ENCODE measurements around the gene OR11H7.

DNA sequence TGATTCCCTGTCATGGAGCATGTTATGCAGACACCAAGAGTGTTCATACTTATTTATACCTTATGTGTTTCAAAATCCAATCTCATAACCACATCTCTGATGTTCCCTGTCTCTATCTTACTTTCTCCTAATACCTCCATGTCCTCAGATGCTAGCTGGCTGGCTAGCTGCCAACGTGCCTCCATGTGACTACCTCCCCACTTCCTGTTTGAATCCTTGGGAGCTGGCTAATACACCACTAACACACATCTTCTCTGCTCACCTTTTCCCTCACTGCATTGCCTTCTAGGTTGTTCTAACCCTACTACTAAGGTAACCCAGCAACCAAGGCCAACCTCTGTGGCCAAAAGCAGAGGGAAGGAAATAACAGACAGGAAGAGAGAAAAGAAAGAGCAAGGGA is 49.6 kb downstream of the OR11H7 start:
- TF ChIP-seq, protein P1, sequence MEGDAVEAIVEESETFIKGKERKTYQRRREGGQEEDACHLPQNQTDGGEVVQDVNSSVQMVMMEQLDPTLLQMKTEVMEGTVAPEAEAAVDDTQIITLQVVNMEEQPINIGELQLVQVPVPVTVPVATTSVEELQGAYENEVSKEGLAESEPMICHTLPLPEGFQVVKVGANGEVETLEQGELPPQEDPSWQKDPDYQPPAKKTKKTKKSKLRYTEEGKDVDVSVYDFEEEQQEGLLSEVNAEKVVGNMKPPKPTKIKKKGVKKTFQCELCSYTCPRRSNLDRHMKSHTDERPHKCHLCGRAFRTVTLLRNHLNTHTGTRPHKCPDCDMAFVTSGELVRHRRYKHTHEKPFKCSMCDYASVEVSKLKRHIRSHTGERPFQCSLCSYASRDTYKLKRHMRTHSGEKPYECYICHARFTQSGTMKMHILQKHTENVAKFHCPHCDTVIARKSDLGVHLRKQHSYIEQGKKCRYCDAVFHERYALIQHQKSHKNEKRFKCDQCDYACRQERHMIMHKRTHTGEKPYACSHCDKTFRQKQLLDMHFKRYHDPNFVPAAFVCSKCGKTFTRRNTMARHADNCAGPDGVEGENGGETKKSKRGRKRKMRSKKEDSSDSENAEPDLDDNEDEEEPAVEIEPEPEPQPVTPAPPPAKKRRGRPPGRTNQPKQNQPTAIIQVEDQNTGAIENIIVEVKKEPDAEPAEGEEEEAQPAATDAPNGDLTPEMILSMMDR (conservative IDR thresholded peaks at IDR 0.05 in 1 of 2, IDR thresholded peaks at IDR 0.05 in 1 of 2; ENCODE audit: low read depth in 1 of 2, low read length in 2 of 2): no peak
- TF ChIP-seq EZH2 (IDR thresholded peaks at IDR 0.05; ENCODE audit: low read length, missing control alignments): no peak
